ENCODE data around the gene CNEP1R1.

DNA sequence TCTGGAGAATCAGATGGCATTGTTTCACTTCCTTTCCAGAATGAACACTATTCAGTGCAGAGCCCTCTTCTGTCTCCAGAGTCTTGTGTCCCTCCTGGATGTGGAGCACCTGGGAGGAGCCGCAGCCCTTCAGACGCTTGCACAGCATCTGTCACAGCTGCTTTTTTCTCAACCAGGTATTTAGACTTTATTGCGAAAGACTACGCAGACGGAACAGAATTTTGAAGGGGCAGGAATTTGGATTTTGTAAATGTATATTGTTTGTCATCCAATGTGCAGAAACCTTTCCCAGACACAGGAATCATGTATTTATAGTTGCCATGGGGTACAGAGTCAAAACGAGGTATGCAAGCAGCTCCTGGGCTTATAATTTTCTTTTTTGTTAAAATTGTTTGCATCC lies 61.2 kb downstream of the CNEP1R1 start:
- no peak for TF ChIP-seq POLR2A (IDR thresholded peaks at IDR 0.05)
- TF ChIP-seq, protein P1, sequence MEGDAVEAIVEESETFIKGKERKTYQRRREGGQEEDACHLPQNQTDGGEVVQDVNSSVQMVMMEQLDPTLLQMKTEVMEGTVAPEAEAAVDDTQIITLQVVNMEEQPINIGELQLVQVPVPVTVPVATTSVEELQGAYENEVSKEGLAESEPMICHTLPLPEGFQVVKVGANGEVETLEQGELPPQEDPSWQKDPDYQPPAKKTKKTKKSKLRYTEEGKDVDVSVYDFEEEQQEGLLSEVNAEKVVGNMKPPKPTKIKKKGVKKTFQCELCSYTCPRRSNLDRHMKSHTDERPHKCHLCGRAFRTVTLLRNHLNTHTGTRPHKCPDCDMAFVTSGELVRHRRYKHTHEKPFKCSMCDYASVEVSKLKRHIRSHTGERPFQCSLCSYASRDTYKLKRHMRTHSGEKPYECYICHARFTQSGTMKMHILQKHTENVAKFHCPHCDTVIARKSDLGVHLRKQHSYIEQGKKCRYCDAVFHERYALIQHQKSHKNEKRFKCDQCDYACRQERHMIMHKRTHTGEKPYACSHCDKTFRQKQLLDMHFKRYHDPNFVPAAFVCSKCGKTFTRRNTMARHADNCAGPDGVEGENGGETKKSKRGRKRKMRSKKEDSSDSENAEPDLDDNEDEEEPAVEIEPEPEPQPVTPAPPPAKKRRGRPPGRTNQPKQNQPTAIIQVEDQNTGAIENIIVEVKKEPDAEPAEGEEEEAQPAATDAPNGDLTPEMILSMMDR (IDR thresholded peaks at IDR 0.05): no peak
